ENCODE results near the gene TRIM9.

Gene TRIM9

DNA sequence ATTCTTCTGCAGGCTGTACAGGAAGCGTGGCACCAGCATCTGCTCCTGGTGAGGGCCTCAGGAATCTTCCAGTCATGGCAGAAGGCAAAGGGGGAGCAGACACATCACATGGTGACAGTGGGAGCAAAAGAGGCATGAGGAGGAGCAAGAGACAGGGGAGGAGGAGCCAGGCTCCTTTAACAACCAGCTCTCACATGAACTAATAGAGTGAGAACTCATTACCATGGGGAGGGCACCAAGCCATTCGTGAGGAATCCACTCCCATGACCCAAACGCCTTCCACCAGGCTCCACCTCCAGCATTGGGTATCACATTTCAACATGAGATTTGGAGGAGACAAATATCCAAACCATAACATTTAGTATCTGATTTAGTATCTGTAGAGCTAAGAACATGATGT lies 14.7 kb upstream of the TRIM9 start:
- no peak overlapping the region for H3K4me3 ChIP-seq (ENCODE audit: low read depth, low read length)
- TF ChIP-seq, protein P1, sequence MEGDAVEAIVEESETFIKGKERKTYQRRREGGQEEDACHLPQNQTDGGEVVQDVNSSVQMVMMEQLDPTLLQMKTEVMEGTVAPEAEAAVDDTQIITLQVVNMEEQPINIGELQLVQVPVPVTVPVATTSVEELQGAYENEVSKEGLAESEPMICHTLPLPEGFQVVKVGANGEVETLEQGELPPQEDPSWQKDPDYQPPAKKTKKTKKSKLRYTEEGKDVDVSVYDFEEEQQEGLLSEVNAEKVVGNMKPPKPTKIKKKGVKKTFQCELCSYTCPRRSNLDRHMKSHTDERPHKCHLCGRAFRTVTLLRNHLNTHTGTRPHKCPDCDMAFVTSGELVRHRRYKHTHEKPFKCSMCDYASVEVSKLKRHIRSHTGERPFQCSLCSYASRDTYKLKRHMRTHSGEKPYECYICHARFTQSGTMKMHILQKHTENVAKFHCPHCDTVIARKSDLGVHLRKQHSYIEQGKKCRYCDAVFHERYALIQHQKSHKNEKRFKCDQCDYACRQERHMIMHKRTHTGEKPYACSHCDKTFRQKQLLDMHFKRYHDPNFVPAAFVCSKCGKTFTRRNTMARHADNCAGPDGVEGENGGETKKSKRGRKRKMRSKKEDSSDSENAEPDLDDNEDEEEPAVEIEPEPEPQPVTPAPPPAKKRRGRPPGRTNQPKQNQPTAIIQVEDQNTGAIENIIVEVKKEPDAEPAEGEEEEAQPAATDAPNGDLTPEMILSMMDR (IDR thresholded peaks at IDR 0.05; ENCODE audit: control insufficient read depth, extremely low read depth, insufficient read depth) = no peak
- no peak for DNase-seq (ENCODE audit: low read depth)

DNA sequence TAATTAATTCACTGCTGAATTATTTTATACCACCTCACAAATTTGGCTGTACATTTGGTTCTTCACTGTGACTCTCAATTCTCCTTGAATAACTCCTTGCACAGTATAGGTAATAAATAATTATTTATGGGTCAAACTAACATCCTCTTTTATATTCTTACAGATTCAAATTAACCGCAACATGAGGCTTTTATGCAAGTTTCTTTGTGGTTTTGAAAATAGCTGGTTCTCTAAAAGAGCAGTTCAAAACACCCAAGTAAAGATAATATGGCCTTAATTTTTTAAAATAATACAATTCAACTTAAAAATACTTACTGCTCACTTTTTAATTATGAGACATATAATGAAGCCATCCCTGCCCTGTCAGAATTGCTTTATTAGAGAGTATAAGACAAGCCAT lies 12.9 kb upstream of the TRIM9 start:
- no peak for DNase-seq (ENCODE audit: low read depth)
- TF ChIP-seq, protein P1 (IDR thresholded peaks at IDR 0.05; ENCODE audit: control insufficient read depth, extremely low read depth, insufficient read depth) = no peak
- H3K4me3 ChIP-seq (ENCODE audit: low read depth, low read length) = no peak overlapping the region

DNA sequence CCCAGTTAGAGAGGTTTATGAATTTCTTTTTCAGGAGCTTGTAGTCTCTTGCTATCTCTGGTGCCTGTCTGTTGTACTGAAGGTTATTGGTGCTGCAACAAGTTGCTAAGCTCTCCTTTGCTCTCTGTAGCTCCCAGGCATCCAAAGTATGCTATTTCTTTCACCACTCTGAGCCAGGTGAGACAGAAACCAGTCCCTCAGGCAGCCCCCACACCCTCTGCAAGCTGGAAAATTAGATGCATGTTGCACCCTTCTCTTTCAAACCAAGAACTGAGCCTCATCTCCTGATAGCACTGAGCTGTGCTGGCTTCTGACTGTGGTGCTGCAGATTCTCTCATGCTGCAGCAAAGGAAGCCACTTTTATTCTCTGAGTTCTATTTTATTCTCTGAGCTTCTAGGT lies 9.6 kb upstream of the TRIM9 start:
- no peak for DNase-seq (ENCODE audit: low read depth)
- no peak overlapping the region for H3K4me3 ChIP-seq (ENCODE audit: low read depth, low read length)
- TF ChIP-seq, protein P1 (IDR thresholded peaks at IDR 0.05; ENCODE audit: control insufficient read depth, extremely low read depth, insufficient read depth) = no peak

DNA sequence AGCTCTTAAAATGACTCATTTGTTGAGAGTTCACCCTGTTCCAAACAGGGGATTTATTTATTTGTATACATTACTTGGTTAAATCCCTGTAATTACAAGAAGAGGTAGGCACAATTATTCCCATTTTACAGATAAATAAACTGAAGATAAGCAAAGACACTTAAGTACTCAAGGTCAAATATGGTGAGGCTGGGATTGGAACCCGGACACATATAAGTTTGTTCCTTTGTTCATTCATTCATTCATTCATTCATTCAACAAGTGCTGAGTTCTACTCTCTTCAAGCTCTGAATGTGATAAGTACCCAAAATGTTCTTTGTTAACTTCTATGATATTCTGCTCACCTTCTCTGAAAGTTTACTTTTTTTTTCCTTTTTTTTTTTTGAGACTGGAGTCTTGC lies 2.4 kb upstream of the TRIM9 start:
- H3K4me3 ChIP-seq (ENCODE audit: low read depth, low read length) = no peak overlapping the region
- TF ChIP-seq, protein P1 (IDR thresholded peaks at IDR 0.05; ENCODE audit: control insufficient read depth, extremely low read depth, insufficient read depth) = no peak
- DNase-seq (ENCODE audit: low read depth) = no peak

DNA sequence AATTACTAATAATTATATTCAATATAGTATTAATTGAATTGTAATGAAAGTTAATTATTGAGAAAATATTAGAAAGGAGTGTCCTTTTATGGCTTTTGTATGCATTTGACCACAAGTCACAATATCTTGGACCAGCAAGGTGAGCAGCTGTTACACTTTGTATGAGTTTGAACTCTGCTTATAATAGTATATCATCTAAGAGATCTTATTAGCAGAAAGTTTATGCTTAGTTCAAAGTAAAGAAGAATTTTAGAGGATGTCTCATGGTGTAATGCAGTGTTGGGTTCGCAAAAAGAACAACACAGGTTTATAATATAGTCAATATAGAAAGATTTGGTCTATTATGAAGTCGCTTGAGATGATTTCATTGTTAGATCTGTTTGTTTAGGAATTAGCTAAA lies 2.0 kb upstream of the TRIM9 start:
- no peak for DNase-seq (ENCODE audit: low read depth)
- H3K4me3 ChIP-seq (ENCODE audit: low read depth, low read length) = no peak overlapping the region
- TF ChIP-seq, protein P1 (IDR thresholded peaks at IDR 0.05; ENCODE audit: control insufficient read depth, extremely low read depth, insufficient read depth) = no peak

DNA sequence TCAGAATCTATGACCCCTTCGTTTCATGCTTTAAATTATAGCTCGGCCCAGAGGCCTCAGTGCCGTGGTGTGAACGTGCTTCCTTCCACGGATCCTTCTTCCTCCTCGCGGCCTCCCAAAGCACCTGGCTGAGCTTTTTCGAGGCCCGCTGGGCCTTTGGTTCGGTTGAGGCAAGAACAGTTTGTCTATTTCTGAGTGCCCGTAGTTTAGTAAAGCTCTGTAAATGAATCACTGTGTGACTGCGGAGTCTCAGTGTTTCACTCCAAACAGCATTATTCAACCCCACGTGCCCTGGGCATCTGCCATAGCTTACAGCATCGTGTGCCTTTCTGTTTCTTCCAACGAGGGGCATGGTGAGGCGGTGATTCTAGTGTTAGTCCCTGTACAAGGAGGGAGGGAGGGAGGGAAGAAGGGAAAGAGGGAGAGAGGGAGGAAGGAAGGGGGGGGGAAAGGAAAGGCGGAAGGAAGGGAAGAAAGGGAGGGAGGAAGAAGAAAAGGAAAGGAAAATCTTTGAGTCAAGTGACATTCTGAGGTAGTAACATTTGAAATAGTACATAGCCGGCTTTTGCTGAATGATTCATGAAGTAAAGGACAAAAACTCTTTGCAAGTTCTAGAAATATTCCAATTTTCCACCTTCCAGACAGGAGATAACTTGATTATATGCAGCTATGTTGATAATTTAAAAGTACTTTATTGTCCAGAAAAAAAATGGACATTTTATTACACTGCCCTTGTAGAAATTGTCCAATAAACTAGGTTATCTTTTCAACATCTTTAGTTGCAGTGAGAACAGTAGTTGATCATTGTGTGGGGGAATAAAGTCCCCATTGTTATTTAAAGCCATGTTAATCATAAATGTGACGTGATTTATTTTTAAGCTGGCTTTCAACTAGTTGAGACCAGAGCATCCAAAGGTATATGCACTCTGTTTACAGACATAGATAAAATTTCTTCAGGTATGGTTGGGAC lies 1.2 kb upstream of the TRIM9 start:
- H3K4me3 ChIP-seq (ENCODE audit: low read depth, low read length) = no peak overlapping the region
- TF ChIP-seq, protein P1 (IDR thresholded peaks at IDR 0.05; ENCODE audit: control insufficient read depth, extremely low read depth, insufficient read depth) = no peak
- no peak for DNase-seq (ENCODE audit: low read depth)

All from LNCaP clone FGC (cell line).